ENCODE results near the gene SMAD3.
A peak's percentile ranks its signal among the peaks of the same experiment; 100 is the strongest.

The SMAD3 gene

GRCh38 chr15:67080900-67081431 is 15.6 kb downstream of the SMAD3 start:
- DNase-seq (ENCODE audit: low read depth in 2 of 2) = peak in 1 of 2 experiments; percentile 52

- DNase-seq (ENCODE audit: low read depth in 2 of 2) = peak in 1 of 2 experiments; percentile 52
These were observed 16.7 kb downstream of the SMAD3 start for GRCh38 chr15:67082007-67082536.

- DNase-seq (ENCODE audit: low read depth in 2 of 2) = no peak
These were observed 17.8 kb downstream of the SMAD3 start for GRCh38 chr15:67083135-67083762.

GRCh38 chr15:67084561-67084960 is 19.2 kb downstream of the SMAD3 start:
- no peak for DNase-seq (ENCODE audit: low read depth in 2 of 2)

- DNase-seq (ENCODE audit: low read depth in 2 of 2) = peak in 1 of 2 experiments; percentile 54
These were observed 19.9 kb downstream of the SMAD3 start for GRCh38 chr15:67085237-67085817.

- DNase-seq (ENCODE audit: low read depth in 2 of 2) = no peak
These were observed 20.6 kb downstream of the SMAD3 start for GRCh38 chr15:67085818-67086636.

GRCh38 chr15:67086637-67086914 is 21.2 kb downstream of the SMAD3 start:
- DNase-seq (ENCODE audit: low read depth in 2 of 2) = no peak

GRCh38 chr15:67087507-67088172 is 22.2 kb downstream of the SMAD3 start:
- no peak for DNase-seq (ENCODE audit: low read depth in 2 of 2)

GRCh38 chr15:67089217-67090193 is 24.1 kb downstream of the SMAD3 start:
- DNase-seq (ENCODE audit: low read depth in 2 of 2) = no peak

GRCh38 chr15:67090297-67091070 is 25.1 kb downstream of the SMAD3 start:
- DNase-seq (ENCODE audit: low read depth in 2 of 2) = no peak

- DNase-seq (ENCODE audit: low read depth in 2 of 2) = peak in 1 of 2 experiments; percentile 61
These were observed 25.9 kb downstream of the SMAD3 start for GRCh38 chr15:67091071-67091979.

- DNase-seq (ENCODE audit: low read depth in 2 of 2) = no peak
These were observed 26.7 kb downstream of the SMAD3 start for GRCh38 chr15:67091980-67092677.

GRCh38 chr15:67092752-67093503 is 27.5 kb downstream of the SMAD3 start:
- no peak for DNase-seq (ENCODE audit: low read depth in 2 of 2)

GRCh38 chr15:67093504-67093862 is 28.1 kb downstream of the SMAD3 start:
- no peak for DNase-seq (ENCODE audit: low read depth in 2 of 2)

- no peak for DNase-seq (ENCODE audit: low read depth in 2 of 2)
These were observed 28.8 kb downstream of the SMAD3 start for GRCh38 chr15:67094001-67094826.

GRCh38 chr15:67095912-67096311 is 30.5 kb downstream of the SMAD3 start:
- DNase-seq (ENCODE audit: low read depth in 2 of 2) = no peak
